ENCODE measurements around the gene TREML4. TPM values are rescaled to one million over a fixed set of nuclear protein-coding genes. Genes with fewer than 3 reads are reported as not detected.

Gene TREML4
- total RNA-seq = not detected in 2 replicates

GRCh38 chr6:41228096-41228495 lies at the start of gene TREML4:
TREML4 (plus strand) TSS chr6:41228349; CDS start chr6:41228428, 79 bp downstream.

GRCh38 chr6:41200901-41201763 lies 27.0 kb upstream of the TREML4 start, which contains the start of gene TREML2:
TREML2 (minus strand) TSS chr6:41201149; CDS start chr6:41201008, 141 bp downstream.

GRCh38 chr6:41286544-41287346 lies 58.6 kb downstream of the TREML4 start, which contains the start of gene TREM1:
TREM1 (minus strand) TSS chr6:41286682; CDS start chr6:41286655, 27 bp downstream.

Other genes with a start within 250 kb of the TREML4 start
- gene UNC5CL, start 189.1 kb upstream of the TREML4 start, total RNA-seq = not detected in 2 replicates
- gene TSPO2, start 185.9 kb upstream of the TREML4 start, total RNA-seq = not detected in 2 replicates
- not detected in 2 replicates for gene APOBEC2, start 175.1 kb upstream of the TREML4 start, total RNA-seq
- 8.7 and 8.9 TPM in 2 replicates for gene OARD1, start 156.0 kb upstream of the TREML4 start, total RNA-seq
- gene NFYA, start 155.4 kb upstream of the TREML4 start, total RNA-seq = 7.6 and 8.7 TPM in 2 replicates
- not detected in 2 replicates for gene TREML1, start 74.0 kb upstream of the TREML4 start, total RNA-seq
- not detected in 2 replicates for gene TREM2, start 65.2 kb upstream of the TREML4 start, total RNA-seq
- gene TREML2, start 27.2 kb upstream of the TREML4 start, total RNA-seq = not detected in 2 replicates
- 0.36 and 8.6 TPM in 2 replicates for gene TREM1, start 58.3 kb downstream of the TREML4 start, total RNA-seq
- not detected in 2 replicates for gene NCR2, start 107.3 kb downstream of the TREML4 start, total RNA-seq